ENCODE data around the gene MAGEA11.
"Not testable (repeated sequence)": the region's sequence is repeated elsewhere in the genome, so short reads cannot be mapped to it uniquely, and the experiment has no call there.

Gene MAGEA11

DNA sequence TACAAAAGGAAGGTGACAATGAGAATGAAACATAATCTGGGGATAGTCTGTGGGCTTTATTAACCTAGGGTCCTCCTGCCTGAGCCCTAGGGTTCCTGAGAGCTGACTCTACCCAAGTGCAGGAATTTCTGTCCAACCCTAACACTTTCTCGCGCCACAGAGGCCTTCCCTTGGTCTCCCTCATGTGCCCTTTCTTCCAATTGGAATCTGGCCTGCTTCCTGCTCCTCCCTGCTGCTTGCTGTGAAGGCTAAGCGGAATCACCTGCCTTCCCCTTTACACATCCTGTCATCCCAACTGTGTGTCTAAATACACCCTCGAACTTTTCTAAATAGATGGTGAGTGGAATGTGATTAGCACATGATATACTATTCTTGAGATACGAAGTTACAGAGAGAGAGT, 5.9 kb downstream of the MAGEA11 start:
- DNase-seq (ENCODE audit: insufficient read length, low spot score) (no peak), FAIRE-seq (no peak)
- TF ChIP-seq TAF1 (IDR thresholded peaks at IDR 0.05; ENCODE audit: low read depth, low read length) (no peak), POLR2A (IDR thresholded peaks at IDR 0.05; ENCODE audit: low read depth, low read length) (no peak), POLR2AphosphoS5 (IDR thresholded peaks at IDR 0.05; ENCODE audit: low read depth, low read length) (no peak), POU2F2 (IDR thresholded peaks at IDR 0.05; ENCODE audit: low read depth, low read length) (no peak)

DNA sequence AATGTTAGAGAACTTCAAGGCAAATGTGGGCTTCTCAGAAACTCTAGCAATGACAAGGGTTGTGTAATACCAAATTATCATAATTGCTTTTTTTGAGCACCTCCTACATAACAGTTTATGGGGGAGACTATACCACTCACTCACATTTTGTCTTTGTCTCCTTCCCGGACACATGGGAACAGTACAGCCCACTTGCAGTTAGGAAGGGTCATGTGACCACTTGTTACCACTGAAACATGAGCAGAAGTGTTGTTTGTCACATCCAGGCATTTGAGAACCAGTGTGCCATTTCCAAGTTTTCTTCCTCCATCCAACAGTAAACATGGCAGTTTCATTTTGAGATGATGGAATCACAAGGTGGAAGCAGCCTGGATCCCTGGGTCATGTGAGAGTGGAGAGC, 6.9 kb downstream of the MAGEA11 start:
- TF ChIP-seq POLR2AphosphoS5 (IDR thresholded peaks at IDR 0.05; ENCODE audit: low read depth, low read length): no peak
- TF ChIP-seq POLR2A (IDR thresholded peaks at IDR 0.05; ENCODE audit: low read depth, low read length): no peak
- no peak for TF ChIP-seq POU2F2 (IDR thresholded peaks at IDR 0.05; ENCODE audit: low read depth, low read length)
- no peak for TF ChIP-seq SPI1 (IDR thresholded peaks at IDR 0.05; ENCODE audit: low read depth, low read length)
- no peak for TF ChIP-seq PAX5 (IDR thresholded peaks at IDR 0.05; ENCODE audit: insufficient read depth, low read length, severe bottlenecking)
- TF ChIP-seq TAF1 (IDR thresholded peaks at IDR 0.05; ENCODE audit: low read depth, low read length): no peak
- no peak for FAIRE-seq
- DNase-seq (ENCODE audit: insufficient read length, low spot score): no peak

DNA sequence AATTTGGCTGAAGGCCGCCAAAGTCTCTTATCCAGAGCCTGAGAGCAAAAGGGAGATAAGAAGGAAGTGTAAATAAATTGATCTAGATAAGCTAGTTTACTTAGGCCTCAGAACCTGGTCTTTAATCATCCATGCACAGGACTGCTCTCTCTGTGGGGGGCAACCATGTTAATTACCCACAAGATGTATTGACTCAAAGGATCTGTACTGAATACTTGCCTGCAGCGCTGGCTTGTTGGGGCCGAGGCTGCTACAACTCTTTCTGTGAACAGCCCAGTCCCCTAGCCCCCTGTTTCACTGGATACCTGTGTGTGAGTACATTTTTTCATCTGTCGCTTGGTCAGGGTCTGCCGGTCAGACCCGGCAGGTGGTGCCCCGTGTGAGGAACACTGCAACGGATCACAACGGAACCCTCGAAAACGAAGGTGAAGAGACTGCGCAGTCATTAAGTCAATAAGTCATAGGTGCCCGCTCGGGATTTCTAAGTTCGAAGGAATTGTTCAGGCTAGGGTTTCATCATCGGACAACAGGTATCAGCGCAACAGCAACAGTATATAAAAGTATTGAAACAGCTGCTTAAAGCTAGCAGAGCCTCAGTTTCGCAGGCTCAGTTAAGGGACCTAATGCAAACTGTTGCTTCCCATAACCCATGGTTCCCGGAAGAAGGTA, 8.3 kb downstream of the MAGEA11 start:
- DNase-seq (ENCODE audit: insufficient read length, low spot score) (no peak), FAIRE-seq (no peak)
- TF ChIP-seq POU2F2 (IDR thresholded peaks at IDR 0.05; ENCODE audit: low read depth, low read length) (no peak), TAF1 (IDR thresholded peaks at IDR 0.05; ENCODE audit: low read depth, low read length) (no peak)

DNA sequence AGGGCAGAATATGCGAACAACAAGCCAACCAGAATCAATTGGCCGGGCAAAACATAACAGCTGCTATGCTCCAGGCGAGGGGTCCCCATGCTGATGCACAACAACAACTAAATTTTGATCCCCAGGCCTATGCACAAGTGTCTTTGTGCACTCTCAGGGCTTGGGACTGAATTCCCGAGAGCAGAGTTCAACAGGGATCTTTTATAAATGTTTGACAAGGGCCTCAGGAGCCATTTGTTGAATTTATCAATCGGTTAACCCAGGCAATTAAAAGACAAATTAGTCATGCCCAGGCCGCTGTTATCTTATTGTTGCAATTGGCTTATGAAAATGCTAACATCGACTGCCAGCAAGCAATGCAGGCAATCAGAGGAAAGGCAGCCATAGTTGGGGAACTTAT, 9.4 kb downstream of the MAGEA11 start:
- DNase-seq (ENCODE audit: insufficient read length, low spot score); FAIRE-seq: not testable (repeated sequence)

DNA sequence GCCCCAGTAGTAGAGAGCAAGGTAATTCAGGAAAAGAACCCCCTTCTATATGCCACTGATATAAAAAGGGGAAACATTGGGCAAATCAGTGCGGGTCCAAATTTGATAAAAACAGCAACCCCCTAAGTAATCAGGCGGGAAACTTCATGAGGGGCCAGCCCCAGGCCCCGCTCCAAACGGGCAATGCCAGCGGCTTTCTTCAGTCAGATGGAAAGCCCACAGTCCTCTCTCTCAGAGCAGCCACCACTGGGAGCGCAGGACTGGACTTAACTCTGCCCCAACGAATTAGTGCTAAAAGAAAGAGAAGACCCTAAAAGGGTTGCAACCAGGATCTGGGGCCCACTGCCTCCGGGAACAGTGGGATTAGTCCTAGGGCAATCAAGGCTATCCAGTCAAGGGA, 9.9 kb downstream of the MAGEA11 start:
- FAIRE-seq (no peak), DNase-seq (ENCODE audit: insufficient read length, low spot score) (no peak)
- TF ChIP-seq POLR2A (IDR thresholded peaks at IDR 0.05; ENCODE audit: low read depth, low read length) (no peak), POLR2AphosphoS5 (IDR thresholded peaks at IDR 0.05; ENCODE audit: low read depth, low read length) (no peak), POU2F2 (IDR thresholded peaks at IDR 0.05; ENCODE audit: low read depth, low read length) (no peak), PAX5 (IDR thresholded peaks at IDR 0.05; ENCODE audit: insufficient read depth, low read length, severe bottlenecking) (no peak), SPI1 (IDR thresholded peaks at IDR 0.05; ENCODE audit: low read depth, low read length) (no peak), TAF1 (IDR thresholded peaks at IDR 0.05; ENCODE audit: low read depth, low read length) (no peak)

DNA sequence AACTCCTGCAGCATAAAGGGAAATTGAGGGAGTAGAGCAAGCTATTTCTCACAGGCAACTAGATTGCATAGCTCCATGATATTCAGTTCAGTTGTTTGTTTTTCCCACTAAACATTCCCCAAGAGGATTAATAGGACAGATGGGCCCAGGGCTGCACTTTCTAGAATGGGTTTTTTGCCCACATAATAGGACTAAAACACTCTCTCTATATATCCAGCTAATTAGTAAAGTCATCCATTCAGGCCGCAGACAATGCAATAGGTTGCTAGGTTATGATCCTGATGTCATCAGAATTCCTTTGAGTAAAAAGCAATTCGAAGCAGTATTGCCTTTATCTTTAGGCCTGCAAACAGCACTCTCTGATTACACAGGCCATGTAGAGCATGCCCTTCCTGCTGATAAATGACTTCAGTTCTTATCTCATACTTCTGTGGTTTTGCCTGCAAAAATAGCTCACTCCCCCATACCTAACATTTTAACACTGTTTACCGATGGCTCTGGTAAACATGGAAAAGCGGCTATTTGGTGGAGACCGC, 11.8 kb downstream of the MAGEA11 start:
- FAIRE-seq: not testable (repeated sequence)

DNA sequence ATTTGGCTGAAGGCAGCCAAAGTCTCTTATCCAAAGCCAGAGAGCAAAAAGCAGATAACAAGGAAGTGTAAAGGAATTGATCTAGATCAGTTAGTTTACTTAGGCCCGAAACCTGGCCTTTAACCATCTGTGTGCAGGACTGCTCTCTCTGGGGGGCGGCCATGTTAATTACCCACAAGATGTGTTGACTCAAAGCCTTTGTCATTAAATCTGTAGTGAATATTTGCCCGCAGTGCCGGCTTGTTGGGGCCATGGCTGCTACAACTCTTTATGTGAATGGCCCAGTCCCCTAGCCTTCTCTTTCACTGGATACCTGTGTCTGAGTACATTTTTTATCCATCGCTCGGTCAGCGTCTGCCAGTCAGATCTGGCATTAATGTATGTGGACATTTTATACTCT, 15.4 kb downstream of the MAGEA11 start:
- not testable (repeated sequence) for FAIRE-seq; DNase-seq (ENCODE audit: insufficient read length, low spot score)

More for the DNA sequence above, 11.8 kb downstream of the MAGEA11 start:
- DNase-seq (ENCODE audit: insufficient read length, low spot score): not testable (repeated sequence)

DNA sequence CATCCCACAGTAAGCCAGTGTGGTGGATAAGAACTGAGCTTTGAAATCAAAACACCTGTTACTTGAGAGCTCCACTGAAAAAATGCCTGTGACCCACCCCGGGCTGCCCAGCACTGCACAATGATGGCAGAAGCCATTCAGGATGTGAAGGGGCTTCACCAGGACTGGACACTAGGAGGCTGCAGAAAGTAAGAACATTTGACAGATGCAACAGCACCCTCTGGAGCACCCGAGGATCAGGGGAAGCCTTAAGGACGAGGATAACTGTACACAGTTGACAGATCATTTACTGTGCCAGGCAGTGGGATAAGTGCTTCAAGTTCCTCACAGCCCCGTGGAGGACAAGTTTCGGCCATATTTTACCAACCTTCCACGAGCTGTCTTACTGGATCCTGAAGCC, 30.4 kb downstream of the MAGEA11 start:
- not testable (repeated sequence) for FAIRE-seq; DNase-seq (ENCODE audit: insufficient read length, low spot score)

DNA sequence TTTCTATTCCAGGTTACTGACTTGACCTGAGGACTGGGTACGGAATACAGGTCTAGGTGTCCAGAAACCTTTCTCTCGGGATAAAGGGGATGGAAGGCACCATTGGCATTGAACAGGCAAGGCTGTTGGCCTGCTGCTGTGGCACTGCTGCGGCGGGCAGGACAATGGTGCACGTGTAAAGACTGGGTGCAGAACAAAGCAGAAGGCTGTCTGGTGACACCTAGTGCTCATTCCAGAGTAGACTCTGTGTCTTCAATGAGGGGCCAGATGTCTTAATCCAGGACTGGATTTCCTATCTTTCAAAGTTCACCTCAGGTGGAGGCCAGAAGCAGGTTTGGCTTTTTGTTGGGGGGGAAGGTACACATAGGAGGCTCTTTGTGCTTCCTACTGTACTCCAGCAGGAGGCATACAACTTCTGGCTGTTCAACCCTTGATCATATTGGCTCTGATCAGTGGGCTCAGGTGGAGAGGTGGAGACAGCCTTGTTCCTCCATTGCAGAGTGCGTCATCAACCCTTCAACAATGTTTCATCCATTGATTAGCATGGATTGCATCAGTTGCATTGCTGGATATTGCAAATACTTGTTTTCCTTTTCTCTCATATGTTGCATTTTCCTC, 34.6 kb downstream of the MAGEA11 start:
- FAIRE-seq: peak; percentile 89
- not testable (repeated sequence) for DNase-seq (ENCODE audit: insufficient read length, low spot score)

DNA sequence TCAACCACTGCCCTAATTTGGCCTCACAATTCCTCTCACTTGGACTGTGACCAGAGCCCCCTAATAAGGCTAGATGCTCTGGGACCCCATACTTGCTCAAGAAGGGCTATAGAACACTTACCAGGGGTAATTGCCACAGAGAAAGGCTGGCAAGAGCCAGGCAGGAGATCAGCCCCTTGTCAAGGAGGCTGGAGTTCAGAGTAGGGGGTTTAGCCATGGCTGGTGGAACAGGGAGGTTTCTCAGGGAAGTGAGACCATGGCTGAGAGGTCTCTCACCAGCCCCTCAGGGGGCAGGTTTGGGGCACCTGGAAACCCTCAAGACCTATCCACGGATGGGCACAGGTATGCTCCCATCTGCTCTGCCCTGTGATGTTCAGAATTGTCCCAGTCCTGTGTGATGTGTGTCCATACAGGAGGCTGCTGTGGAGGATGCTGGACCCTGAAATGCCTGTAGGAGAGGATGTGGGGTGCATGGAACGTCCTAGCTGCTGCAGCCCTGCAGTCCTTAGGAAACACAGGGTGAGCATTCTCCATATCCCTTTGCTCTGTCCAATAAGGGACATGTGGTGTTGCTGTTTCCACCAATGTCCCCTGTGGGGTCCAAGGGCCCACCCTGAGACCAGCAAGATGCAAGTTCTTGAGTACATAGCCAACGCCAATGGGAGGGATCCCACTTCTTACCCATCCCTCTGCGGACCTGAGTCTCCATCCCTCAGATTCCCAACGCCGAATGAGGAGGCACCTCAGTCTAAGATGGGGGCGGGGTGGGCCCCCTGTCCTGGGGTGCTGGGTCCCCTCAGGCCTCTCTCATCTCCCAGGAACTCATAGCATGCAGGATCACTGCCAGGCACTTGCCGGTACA, 45.6 kb downstream of the MAGEA11 start:
- FAIRE-seq (no peak), DNase-seq (ENCODE audit: insufficient read length, low spot score) (no peak)
- TF ChIP-seq SPI1 (IDR thresholded peaks at IDR 0.05; ENCODE audit: low read depth, low read length) (no peak), TAF1 (IDR thresholded peaks at IDR 0.05; ENCODE audit: low read depth, low read length) (no peak), POLR2AphosphoS5 (IDR thresholded peaks at IDR 0.05; ENCODE audit: low read depth, low read length) (no peak), POU2F2 (IDR thresholded peaks at IDR 0.05; ENCODE audit: low read depth, low read length) (no peak), POLR2A (IDR thresholded peaks at IDR 0.05; ENCODE audit: low read depth, low read length) (no peak), PAX5 (IDR thresholded peaks at IDR 0.05; ENCODE audit: insufficient read depth, low read length, severe bottlenecking) (no peak)

DNA sequence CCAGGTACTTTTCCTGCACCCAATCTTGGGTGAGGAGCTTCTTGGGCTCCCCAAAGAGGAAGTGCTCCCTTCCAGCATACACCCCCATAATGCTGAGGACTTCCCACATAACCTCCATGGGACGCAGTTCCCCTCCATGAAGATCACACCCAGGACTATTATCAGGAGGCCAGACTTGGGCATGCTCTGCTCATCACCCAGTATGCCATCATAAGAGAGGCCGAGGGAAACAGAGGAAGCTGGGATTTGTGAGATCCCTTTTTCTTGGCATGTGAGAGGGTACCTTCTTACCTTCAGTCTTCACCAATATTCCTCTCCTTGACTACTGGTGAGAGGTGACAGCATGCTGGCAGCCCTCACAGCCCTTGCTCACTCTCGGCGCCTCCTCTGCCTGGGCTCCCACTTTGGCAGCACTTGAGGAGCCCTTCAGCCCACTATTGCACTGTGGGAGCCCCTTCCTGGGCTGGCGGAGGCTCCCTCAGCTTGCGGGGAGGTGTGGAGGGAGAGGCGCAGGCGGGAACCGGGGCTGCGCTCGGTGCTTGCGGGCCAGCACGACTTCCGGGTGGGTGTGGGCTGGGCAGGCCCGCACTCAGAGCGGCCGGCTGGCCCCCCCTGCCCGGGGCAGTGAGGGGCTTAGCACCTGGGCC, 46.3 kb downstream of the MAGEA11 start:
- no peak for DNase-seq (ENCODE audit: insufficient read length, low spot score)
- TF ChIP-seq SPI1 (IDR thresholded peaks at IDR 0.05; ENCODE audit: low read depth, low read length) (peak; percentile 52; the same call in 1 of the 2 replicates), POU2F2 (IDR thresholded peaks at IDR 0.05; ENCODE audit: low read depth, low read length) (no peak), POLR2AphosphoS5 (IDR thresholded peaks at IDR 0.05; ENCODE audit: low read depth, low read length) (no peak), TAF1 (IDR thresholded peaks at IDR 0.05; ENCODE audit: low read depth, low read length) (no peak)
- no peak for FAIRE-seq

DNA sequence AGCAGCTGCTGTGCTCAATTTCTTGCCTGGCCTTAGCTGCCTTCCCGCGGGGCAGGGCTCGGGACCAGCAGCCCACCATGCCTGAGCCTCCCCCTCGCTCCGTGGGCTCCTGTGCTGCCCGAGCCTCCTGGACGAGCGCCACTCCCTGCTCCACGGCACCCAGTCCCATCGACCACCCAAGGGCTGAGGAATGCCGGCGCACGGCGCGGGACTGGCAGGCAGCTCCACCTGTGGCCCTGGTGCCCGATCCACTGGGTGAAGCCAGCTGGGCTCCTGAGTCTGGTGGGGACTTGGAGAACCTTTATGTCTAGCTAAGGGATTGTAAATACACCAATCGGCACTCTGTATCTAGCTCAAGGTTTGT, 46.8 kb downstream of the MAGEA11 start:
- not testable (repeated sequence) for FAIRE-seq; DNase-seq (ENCODE audit: insufficient read length, low spot score)
